OCI-LY1 (cell line): ENCODE results near the gene ACTC1.

Experiments used
- H2AFZ ChIP-seq: fragments of 200-600 bp; sonication (generic), shearing (Covaris generic); 2 replicates; pipeline ENCODE4 v1.6.0; 2014; ENCODE audit warnings: antibody characterized with exemption, mild to moderate bottlenecking, low read length
- H3F3A ChIP-seq: fragments of 200-600 bp; sonication (generic), shearing (Covaris generic); 2 replicates; pipeline ENCODE4 v1.6.0; 2014; ENCODE audit warnings: mild to moderate bottlenecking, antibody characterized with exemption, low read length, moderate library complexity; ENCODE audit not compliant: insufficient read depth
- H3K27ac ChIP-seq: fragments of 200-600 bp; sonication (generic); 2 replicates; pipeline ENCODE4 v1.5.1; 2014; ENCODE audit warnings: low read length, mixed run types, mild to moderate bottlenecking, low read depth; ENCODE audit not compliant: poor library complexity, severe bottlenecking
- H3K27me3 ChIP-seq: fragments of 200-600 bp; sonication (generic); 2 replicates; pipeline ENCODE4 v1.6.0; 2014; ENCODE audit warnings: antibody characterized with exemption, mild to moderate bottlenecking, low read length, moderate library complexity; ENCODE audit not compliant: insufficient read depth
- H3K36me3 ChIP-seq: fragments of 200-600 bp; sonication (generic); 2 replicates; pipeline ENCODE4 v1.6.1; 2014; ENCODE audit warnings: mild to moderate bottlenecking, antibody characterized with exemption, low read length, moderate library complexity, mixed read lengths; ENCODE audit not compliant: insufficient read depth
- H3K4me1 ChIP-seq: fragments of 200-600 bp; sonication (generic); 2 replicates; pipeline ENCODE4 v1.5.1; 2014; ENCODE audit warnings: mild to moderate bottlenecking, low read length, moderate library complexity; ENCODE audit not compliant: insufficient read depth, severe bottlenecking
- H3K4me2 ChIP-seq: fragments of 200-600 bp; sonication (generic), shearing (Covaris generic); 2 replicates; pipeline ENCODE4 v1.6.1; 2014; ENCODE audit warnings: low read length
- H3K4me3 ChIP-seq: fragments of 200-600 bp; sonication (generic); 2 replicates; pipeline ENCODE4 v1.5.1; 2014; ENCODE audit warnings: low read length, low read depth, mild to moderate bottlenecking, mixed read lengths; ENCODE audit not compliant: poor library complexity, severe bottlenecking
- H3K79me2 ChIP-seq: fragments of 200-600 bp; shearing (Covaris generic); 2 replicates; pipeline ENCODE4 v1.6.1; 2016; ENCODE audit warnings: mixed run types, low read length, mixed read lengths; ENCODE audit not compliant: insufficient read depth
- H3K9ac ChIP-seq: fragments of 200-600 bp; sonication (generic), shearing (Covaris generic); 2 replicates; pipeline ENCODE4 v1.6.1; 2014; ENCODE audit warnings: mild to moderate bottlenecking, low read length, mixed read lengths
- H3K9me2 ChIP-seq: fragments of 200-600 bp; sonication (generic), shearing (Covaris generic); 2 replicates; pipeline ENCODE4 v1.6.1; 2014; ENCODE audit warnings: low read depth, mild to moderate bottlenecking, low read length, mixed read lengths
- H3K9me3 ChIP-seq: fragments of 200-600 bp; shearing (Covaris generic); 2 replicates; pipeline ENCODE4 v1.6.1; 2014; ENCODE audit warnings: low read length, mixed read lengths
- H4K20me1 ChIP-seq: fragments of 200-600 bp; sonication (generic), shearing (Covaris generic); 2 replicates; pipeline ENCODE4 v1.6.0; 2016; ENCODE audit warnings: mild to moderate bottlenecking, low read length; ENCODE audit not compliant: insufficient read depth
- EZH2 ChIP-seq: fragments of 200-600 bp; sonication (generic), shearing (Covaris generic); IDR thresholded peaks from 2 replicates; pipeline ENCODE4 v1.8.0; 2017; ENCODE audit warnings: borderline replicate concordance, mixed run types, mild to moderate bottlenecking, antibody characterized with exemption, low read length, moderate library complexity, mixed read lengths
- TF ChIP-seq, protein P1 (sequence below): fragments of 200-600 bp; sonication (generic), shearing (Covaris generic); IDR thresholded peaks from 2 replicates; pipeline ENCODE4 v1.5.1; 2017; ENCODE audit warnings: mild to moderate bottlenecking, antibody characterized with exemption, low read length, moderate library complexity, mixed read lengths

The ACTC1 gene

DNA sequence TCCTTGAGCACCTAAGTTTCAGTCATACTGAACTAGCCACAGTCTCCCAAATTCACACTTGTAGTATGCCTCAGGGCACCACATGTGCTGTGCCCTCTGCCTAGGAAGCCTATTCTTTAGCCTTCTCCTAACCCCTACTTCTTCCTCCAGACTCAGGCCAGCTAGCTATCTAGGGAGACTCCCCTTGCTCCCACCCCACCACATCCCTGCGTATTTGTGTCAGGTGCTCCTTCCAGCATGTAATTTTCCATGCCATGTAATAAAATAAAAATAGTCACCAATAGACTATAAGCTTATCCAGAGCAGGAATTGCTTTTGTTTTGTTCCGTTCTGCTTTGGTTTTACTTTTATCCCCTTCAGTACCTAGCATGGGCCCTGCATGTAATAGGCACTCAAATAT, 25.6 kb downstream of the ACTC1 start:
- no peaks in the 10 kb centered on the region for H3K36me3 ChIP-seq
- H4K20me1 ChIP-seq, result no peaks in the 10 kb centered on the region
- H3K27me3 ChIP-seq, result no peaks in the 10 kb centered on the region
- no peaks in the 10 kb centered on the region for H3K4me1 ChIP-seq
- H3K9ac ChIP-seq, result no peak overlapping the region
- no peaks in the 10 kb centered on the region for H3K9me2 ChIP-seq
- H3K9me3 ChIP-seq, result no peaks in the 10 kb centered on the region
- no peak for TF ChIP-seq EZH2
- no peak overlapping the region for H2AFZ ChIP-seq
- no peaks in the 10 kb centered on the region for H3F3A ChIP-seq
- no peak overlapping the region for H3K4me2 ChIP-seq
- no peak overlapping the region for H3K27ac ChIP-seq
- H3K79me2 ChIP-seq, result no peaks in the 10 kb centered on the region
- no peak overlapping the region for H3K4me3 ChIP-seq

DNA sequence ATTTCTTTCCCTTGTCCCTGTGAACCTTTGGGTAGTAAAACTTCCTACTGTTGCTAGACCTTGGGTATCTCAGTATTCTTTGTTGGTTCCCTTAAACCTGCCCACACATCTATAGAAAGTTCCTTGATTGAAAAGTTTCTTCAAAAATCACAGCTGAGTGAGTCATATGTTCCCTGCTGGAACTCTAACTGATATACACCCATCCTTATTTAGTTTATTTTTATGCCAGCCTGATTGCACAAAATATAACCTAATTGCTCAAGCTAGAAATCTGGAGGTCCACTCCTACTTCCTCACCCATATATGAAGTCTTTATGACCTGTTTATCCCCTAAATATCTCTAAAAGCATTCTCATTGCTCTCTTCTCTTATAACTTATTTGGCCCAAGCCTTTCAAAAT, 26.8 kb downstream of the ACTC1 start:
- H3K9me2 ChIP-seq, result no peaks in the 10 kb centered on the region
- no peak overlapping the region for H3K27ac ChIP-seq
- H2AFZ ChIP-seq, result no peak overlapping the region
- no peaks in the 10 kb centered on the region for H3K9me3 ChIP-seq
- H3K9ac ChIP-seq, result no peak overlapping the region
- no peaks in the 10 kb centered on the region for H3F3A ChIP-seq
- H3K4me3 ChIP-seq, result no peak overlapping the region
- H3K4me2 ChIP-seq, result no peak overlapping the region
- H3K27me3 ChIP-seq, result no peaks in the 10 kb centered on the region
- H4K20me1 ChIP-seq, result no peaks in the 10 kb centered on the region
- H3K36me3 ChIP-seq, result no peaks in the 10 kb centered on the region
- no peaks in the 10 kb centered on the region for H3K4me1 ChIP-seq
- TF ChIP-seq EZH2, result no peak
- TF ChIP-seq, protein P1, sequence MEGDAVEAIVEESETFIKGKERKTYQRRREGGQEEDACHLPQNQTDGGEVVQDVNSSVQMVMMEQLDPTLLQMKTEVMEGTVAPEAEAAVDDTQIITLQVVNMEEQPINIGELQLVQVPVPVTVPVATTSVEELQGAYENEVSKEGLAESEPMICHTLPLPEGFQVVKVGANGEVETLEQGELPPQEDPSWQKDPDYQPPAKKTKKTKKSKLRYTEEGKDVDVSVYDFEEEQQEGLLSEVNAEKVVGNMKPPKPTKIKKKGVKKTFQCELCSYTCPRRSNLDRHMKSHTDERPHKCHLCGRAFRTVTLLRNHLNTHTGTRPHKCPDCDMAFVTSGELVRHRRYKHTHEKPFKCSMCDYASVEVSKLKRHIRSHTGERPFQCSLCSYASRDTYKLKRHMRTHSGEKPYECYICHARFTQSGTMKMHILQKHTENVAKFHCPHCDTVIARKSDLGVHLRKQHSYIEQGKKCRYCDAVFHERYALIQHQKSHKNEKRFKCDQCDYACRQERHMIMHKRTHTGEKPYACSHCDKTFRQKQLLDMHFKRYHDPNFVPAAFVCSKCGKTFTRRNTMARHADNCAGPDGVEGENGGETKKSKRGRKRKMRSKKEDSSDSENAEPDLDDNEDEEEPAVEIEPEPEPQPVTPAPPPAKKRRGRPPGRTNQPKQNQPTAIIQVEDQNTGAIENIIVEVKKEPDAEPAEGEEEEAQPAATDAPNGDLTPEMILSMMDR, result no peak
- no peaks in the 10 kb centered on the region for H3K79me2 ChIP-seq

DNA sequence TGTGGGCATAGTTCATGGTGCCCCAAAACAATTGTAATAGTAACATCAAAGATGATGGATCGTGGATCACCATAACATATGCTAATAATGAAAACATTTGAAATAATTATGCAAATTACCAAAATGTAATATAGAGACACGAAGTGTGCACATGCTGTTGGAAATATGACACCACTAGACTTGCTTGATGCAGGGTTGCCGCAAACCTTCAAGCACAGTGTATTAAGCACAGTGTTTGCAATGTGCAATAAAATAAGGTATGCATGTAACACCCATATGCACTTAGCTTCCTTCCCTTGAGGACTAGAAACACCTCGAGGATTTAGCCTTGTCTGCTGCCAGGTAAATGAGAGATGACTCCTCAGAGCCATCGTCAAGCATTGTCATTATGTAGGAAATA, 29.6 kb downstream of the ACTC1 start:
- H3K4me2 ChIP-seq, result no peak overlapping the region
- no peaks in the 10 kb centered on the region for H3K4me1 ChIP-seq
- H3F3A ChIP-seq, result no peaks in the 10 kb centered on the region
- H3K79me2 ChIP-seq, result no peaks in the 10 kb centered on the region
- H4K20me1 ChIP-seq, result no peaks in the 10 kb centered on the region
- H3K9me2 ChIP-seq, result no peaks in the 10 kb centered on the region
- H2AFZ ChIP-seq, result no peak overlapping the region
- H3K9me3 ChIP-seq, result no peaks in the 10 kb centered on the region
- TF ChIP-seq EZH2, result no peak
- TF ChIP-seq, protein P1, result no peak
- no peaks in the 10 kb centered on the region for H3K36me3 ChIP-seq
- H3K4me3 ChIP-seq, result no peak overlapping the region
- no peaks in the 10 kb centered on the region for H3K27me3 ChIP-seq
- no peak overlapping the region for H3K9ac ChIP-seq
- no peak overlapping the region for H3K27ac ChIP-seq

DNA sequence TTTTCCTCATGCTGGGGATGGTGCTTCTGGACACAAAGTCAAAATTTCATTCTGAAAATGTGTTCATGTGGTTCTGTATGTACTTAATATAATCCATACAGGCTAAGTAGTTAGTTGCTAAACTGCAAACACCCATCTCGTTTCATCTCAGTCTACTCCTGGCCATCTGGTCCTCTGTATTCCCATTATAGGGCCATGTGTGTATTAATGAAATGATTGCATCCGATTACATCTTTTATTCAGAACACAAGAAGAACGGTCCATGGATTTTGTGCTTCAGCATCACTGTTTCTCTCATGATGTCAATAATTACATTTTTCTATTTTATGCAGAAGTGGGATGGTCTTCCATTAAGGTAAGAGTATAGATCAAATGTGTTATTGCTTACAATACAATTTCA, 34.4 kb downstream of the ACTC1 start:
- no peak overlapping the region for H2AFZ ChIP-seq
- H3K36me3 ChIP-seq, result no peaks in the 10 kb centered on the region
- no peak overlapping the region for H3K4me3 ChIP-seq
- no peaks in the 10 kb centered on the region for H4K20me1 ChIP-seq
- no peak overlapping the region for H3K27ac ChIP-seq
- H3K9me3 ChIP-seq, result no peaks in the 10 kb centered on the region
- no peaks in the 10 kb centered on the region for H3K79me2 ChIP-seq
- H3K9ac ChIP-seq, result no peak overlapping the region
- no peaks in the 10 kb centered on the region for H3K9me2 ChIP-seq
- no peak overlapping the region for H3K4me2 ChIP-seq
- TF ChIP-seq EZH2, result no peak
- TF ChIP-seq, protein P1, result no peak
- no peaks in the 10 kb centered on the region for H3K4me1 ChIP-seq
- no peaks in the 10 kb centered on the region for H3K27me3 ChIP-seq
- no peaks in the 10 kb centered on the region for H3F3A ChIP-seq
